Activated CD4-positive, CD25-positive, alpha-beta regulatory T cell treated with anti-CD3 and anti-CD28 coated beads, Interleukin-2, amount 50 U/mL, for 24 hours (primary cell): ENCODE measurements around the gene SDF4.
"Not testable (repeated sequence)": the region's sequence is repeated elsewhere in the genome, so short reads cannot be mapped to it uniquely, and the experiment has no call there.

Experiments
- ATAC-seq, 2 donors: fragments of 150-1000 bp; cut with Tn5 transposase; one replicate each; pipeline ENCODE4 v1.10.0; 2021; ENCODE audit warnings: mild to moderate bottlenecking in 1 of 2, moderate library complexity in 1 of 2

Gene SDF4

GRCh38 chr1:1196431-1197187, 35.2 kb downstream of the SDF4 start:
- ATAC-seq: no peak

GRCh38 chr1:1195726-1196125, 36.1 kb downstream of the SDF4 start:
- not testable (repeated sequence) for ATAC-seq

- ATAC-seq: no peak
These were observed 37.1 kb downstream of the SDF4 start for GRCh38 chr1:1194723-1195122.

- ATAC-seq: no peak
These were observed 40.1 kb downstream of the SDF4 start for GRCh38 chr1:1191734-1192133.

- no peak for ATAC-seq
These were observed 42.7 kb downstream of the SDF4 start for GRCh38 chr1:1189111-1189510.

- ATAC-seq: no peak
These were observed 43.9 kb downstream of the SDF4 start for GRCh38 chr1:1187938-1188337.

GRCh38 chr1:1185101-1185765, 46.6 kb downstream of the SDF4 start:
- no peak for ATAC-seq

GRCh38 chr1:1183833-1184775, 47.7 kb downstream of the SDF4 start:
- no peak for ATAC-seq

- ATAC-seq: no peak
These were observed 48.5 kb downstream of the SDF4 start for GRCh38 chr1:1183221-1183747.

GRCh38 chr1:1182491-1183220, 49.1 kb downstream of the SDF4 start:
- ATAC-seq: no peak

- ATAC-seq: no peak
These were observed 49.8 kb downstream of the SDF4 start for GRCh38 chr1:1181938-1182410.

- no peak for ATAC-seq
These were observed 50.5 kb downstream of the SDF4 start for GRCh38 chr1:1181129-1181937.

GRCh38 chr1:1179983-1180861, 51.6 kb downstream of the SDF4 start:
- no peak for ATAC-seq

- no peak for ATAC-seq
These were observed 52.3 kb downstream of the SDF4 start for GRCh38 chr1:1179346-1179982.

GRCh38 chr1:1178794-1179331, 52.9 kb downstream of the SDF4 start:
- no peak for ATAC-seq

- no peak for ATAC-seq
These were observed 54.2 kb downstream of the SDF4 start for GRCh38 chr1:1177452-1178206.

- no peak for ATAC-seq
These were observed 54.9 kb downstream of the SDF4 start for GRCh38 chr1:1176931-1177330.

GRCh38 chr1:1176063-1176761, 55.6 kb downstream of the SDF4 start:
- not testable (repeated sequence) for ATAC-seq
